OCI-LY3 (cell line): ENCODE data around the gene SGSM1.

ENCODE experiments used
- H2AFZ ChIP-seq: fragments of 200-600, 300-600 bp; shearing (Covaris generic); 2 replicates; pipeline ENCODE4 v1.6.0; 2014; ENCODE audit warnings: antibody characterized with exemption, low read depth, low read length
- H3K27ac ChIP-seq: fragments of 200-600, 300-600 bp; sonication (generic); 2 replicates; pipeline ENCODE4 v1.5.1; 2014; ENCODE audit warnings: mild to moderate bottlenecking, low read length, moderate library complexity, mixed read lengths
- H3K27me3 ChIP-seq: fragments of 200-600, 300-600 bp; sonication (generic); 2 replicates; pipeline ENCODE4 v1.6.1; 2014; ENCODE audit warnings: low read depth, low read length, mixed read lengths
- H3K36me3 ChIP-seq: fragments of 200-600, 300-600 bp; sonication (generic); replicated peaks from 2 replicates; pipeline ENCODE3; 2014; ENCODE audit warnings: low read depth, low read length, mixed read lengths
- H3K4me1 ChIP-seq: fragments of 300-600, 200-600 bp; sonication (generic); 2 replicates; pipeline ENCODE4 v1.6.1; 2014; ENCODE audit warnings: low read length, mixed read lengths
- H3K4me2 ChIP-seq: fragments of 200-600, 300-600 bp; sonication (generic); 2 replicates; pipeline ENCODE4 v1.6.1; 2014; ENCODE audit warnings: low read length, mixed read lengths
- H3K4me3 ChIP-seq: fragments of 300-600, 200-600 bp; sonication (generic); 2 replicates; pipeline ENCODE4 v1.5.1; 2014; ENCODE audit warnings: antibody characterized with exemption, mild to moderate bottlenecking, low read length, moderate library complexity
- H3K79me2 ChIP-seq: fragments of 300-600, 200-600 bp; shearing (Covaris generic); 2 replicates; pipeline ENCODE4 v1.6.1; 2014; ENCODE audit warnings: mild to moderate bottlenecking, low read length, mixed read lengths
- H3K9ac ChIP-seq: fragments of 300-600, 200-600 bp; shearing (Covaris generic); 2 replicates; pipeline ENCODE4 v1.6.0; 2014; ENCODE audit warnings: mild to moderate bottlenecking, low read length, moderate library complexity
- H3K9me3 ChIP-seq: fragments of 200-600, 300-600 bp; shearing (Covaris generic); 2 replicates; pipeline ENCODE4 v1.6.1; 2014; ENCODE audit warnings: low read length, mixed read lengths; ENCODE audit not compliant: insufficient read depth
- H4K20me1 ChIP-seq: fragments of 200-600, 300-600 bp; sonication (generic); 2 replicates; pipeline ENCODE4 v1.6.1; 2016; ENCODE audit warnings: low read length, mixed read lengths; ENCODE audit not compliant: insufficient read depth
- EZH2phosphoT487 ChIP-seq: fragments of 200-600 bp; shearing (Covaris generic); IDR thresholded peaks from 2 replicates; pipeline ENCODE4 v1.6.1; 2018; ENCODE audit warnings: antibody characterized with exemption, mixed run types, low read depth
- TF ChIP-seq, protein P1 (sequence below): fragments of 200-600, 300-600 bp; sonication (generic); IDR thresholded peaks from 2 replicates; pipeline ENCODE4 v1.5.1; 2014; ENCODE audit warnings: antibody characterized with exemption, low read length, low read depth

Gene SGSM1, protein sequence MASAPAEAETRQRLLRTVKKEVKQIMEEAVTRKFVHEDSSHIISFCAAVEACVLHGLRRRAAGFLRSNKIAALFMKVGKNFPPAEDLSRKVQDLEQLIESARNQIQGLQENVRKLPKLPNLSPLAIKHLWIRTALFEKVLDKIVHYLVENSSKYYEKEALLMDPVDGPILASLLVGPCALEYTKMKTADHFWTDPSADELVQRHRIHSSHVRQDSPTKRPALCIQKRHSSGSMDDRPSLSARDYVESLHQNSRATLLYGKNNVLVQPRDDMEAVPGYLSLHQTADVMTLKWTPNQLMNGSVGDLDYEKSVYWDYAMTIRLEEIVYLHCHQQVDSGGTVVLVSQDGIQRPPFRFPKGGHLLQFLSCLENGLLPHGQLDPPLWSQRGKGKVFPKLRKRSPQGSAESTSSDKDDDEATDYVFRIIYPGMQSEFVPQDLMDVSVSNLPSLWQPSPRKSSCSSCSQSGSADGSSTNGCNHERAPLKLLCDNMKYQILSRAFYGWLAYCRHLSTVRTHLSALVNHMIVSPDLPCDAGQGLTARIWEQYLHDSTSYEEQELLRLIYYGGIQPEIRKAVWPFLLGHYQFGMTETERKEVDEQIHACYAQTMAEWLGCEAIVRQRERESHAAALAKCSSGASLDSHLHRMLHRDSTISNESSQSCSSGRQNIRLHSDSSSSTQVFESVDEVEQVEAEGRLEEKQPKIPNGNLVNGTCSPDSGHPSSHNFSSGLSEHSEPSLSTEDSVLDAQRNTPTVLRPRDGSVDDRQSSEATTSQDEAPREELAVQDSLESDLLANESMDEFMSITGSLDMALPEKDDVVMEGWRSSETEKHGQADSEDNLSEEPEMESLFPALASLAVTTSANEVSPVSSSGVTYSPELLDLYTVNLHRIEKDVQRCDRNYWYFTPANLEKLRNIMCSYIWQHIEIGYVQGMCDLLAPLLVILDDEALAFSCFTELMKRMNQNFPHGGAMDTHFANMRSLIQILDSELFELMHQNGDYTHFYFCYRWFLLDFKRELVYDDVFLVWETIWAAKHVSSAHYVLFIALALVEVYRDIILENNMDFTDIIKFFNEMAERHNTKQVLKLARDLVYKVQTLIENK

GRCh38 chr22:24805790-24806662 is at the start of gene SGSM1:
Gene SGSM1, plus strand, starts transcription at chr22:24806211. Its CDS starts 115 bp downstream, at chr22:24806326.
- H3K4me3 ChIP-seq, result peak within 1 kb of the TSS; percentile 87
- TF ChIP-seq EZH2phosphoT487, result no peak
- TF ChIP-seq, protein P1, sequence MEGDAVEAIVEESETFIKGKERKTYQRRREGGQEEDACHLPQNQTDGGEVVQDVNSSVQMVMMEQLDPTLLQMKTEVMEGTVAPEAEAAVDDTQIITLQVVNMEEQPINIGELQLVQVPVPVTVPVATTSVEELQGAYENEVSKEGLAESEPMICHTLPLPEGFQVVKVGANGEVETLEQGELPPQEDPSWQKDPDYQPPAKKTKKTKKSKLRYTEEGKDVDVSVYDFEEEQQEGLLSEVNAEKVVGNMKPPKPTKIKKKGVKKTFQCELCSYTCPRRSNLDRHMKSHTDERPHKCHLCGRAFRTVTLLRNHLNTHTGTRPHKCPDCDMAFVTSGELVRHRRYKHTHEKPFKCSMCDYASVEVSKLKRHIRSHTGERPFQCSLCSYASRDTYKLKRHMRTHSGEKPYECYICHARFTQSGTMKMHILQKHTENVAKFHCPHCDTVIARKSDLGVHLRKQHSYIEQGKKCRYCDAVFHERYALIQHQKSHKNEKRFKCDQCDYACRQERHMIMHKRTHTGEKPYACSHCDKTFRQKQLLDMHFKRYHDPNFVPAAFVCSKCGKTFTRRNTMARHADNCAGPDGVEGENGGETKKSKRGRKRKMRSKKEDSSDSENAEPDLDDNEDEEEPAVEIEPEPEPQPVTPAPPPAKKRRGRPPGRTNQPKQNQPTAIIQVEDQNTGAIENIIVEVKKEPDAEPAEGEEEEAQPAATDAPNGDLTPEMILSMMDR, result no peak
- H3K4me2 ChIP-seq, result peak within 1 kb of the TSS; percentile 93
- H4K20me1 ChIP-seq, result no peaks in the 10 kb centered on the region
- H3K79me2 ChIP-seq, result no peaks in the 10 kb centered on the region
- H3K27me3 ChIP-seq, result peaks cover 17% of the 10 kb centered on the region; the same call in 1 of the 2 replicates
- H2AFZ ChIP-seq, result peak within 1 kb of the TSS; percentile 96
- peaks cover 7% of the 10 kb centered on the region for H3K4me1 ChIP-seq
- no peaks in the 10 kb centered on the region for H3K36me3 ChIP-seq
- no peak within 1 kb of the TSS for H3K27ac ChIP-seq
- H3K9ac ChIP-seq, result peak within 1 kb of the TSS; percentile 77
- no peaks in the 10 kb centered on the region for H3K9me3 ChIP-seq

- Histone ChIP-seq H3K9ac (no peak overlapping the region), H3K4me1 (peaks cover 22% of the 10 kb centered on the region), H3K4me3 (no peak overlapping the region), H3K27ac (no peak overlapping the region), H3K79me2 (no peaks in the 10 kb centered on the region), H3K4me2 (no peak overlapping the region), H3K27me3 (peaks cover 46% of the 10 kb centered on the region), H2AFZ (no peak overlapping the region), H4K20me1 (no peaks in the 10 kb centered on the region), H3K36me3 (no peaks in the 10 kb centered on the region), H3K9me3 (no peaks in the 10 kb centered on the region)
- TF ChIP-seq, protein P1, result peak; percentile 97
- TF ChIP-seq EZH2phosphoT487, result no peak
Measured at GRCh38 chr22:24758164-24758799, 47.7 kb upstream of the SGSM1 start.

GRCh38 chr22:24759765-24760164 is 46.2 kb upstream of the SGSM1 start:
- Histone ChIP-seq H3K4me3 (no peak overlapping the region), H3K27ac (no peak overlapping the region), H3K4me1 (peaks cover 7% of the 10 kb centered on the region), H3K9me3 (no peaks in the 10 kb centered on the region), H3K79me2 (no peaks in the 10 kb centered on the region), H3K36me3 (no peaks in the 10 kb centered on the region), H4K20me1 (no peaks in the 10 kb centered on the region), H3K27me3 (peaks cover 41% of the 10 kb centered on the region), H2AFZ (no peak overlapping the region), H3K4me2 (no peak overlapping the region), H3K9ac (no peak overlapping the region)
- TF ChIP-seq EZH2phosphoT487, result no peak
- TF ChIP-seq, protein P1, result no peak
